Measurements from ENCODE around the gene STON1.
"Not testable (repeated sequence)": the region's sequence is repeated elsewhere in the genome, so short reads cannot be mapped to it uniquely, and the experiment has no call there.

Gene STON1

DNA sequence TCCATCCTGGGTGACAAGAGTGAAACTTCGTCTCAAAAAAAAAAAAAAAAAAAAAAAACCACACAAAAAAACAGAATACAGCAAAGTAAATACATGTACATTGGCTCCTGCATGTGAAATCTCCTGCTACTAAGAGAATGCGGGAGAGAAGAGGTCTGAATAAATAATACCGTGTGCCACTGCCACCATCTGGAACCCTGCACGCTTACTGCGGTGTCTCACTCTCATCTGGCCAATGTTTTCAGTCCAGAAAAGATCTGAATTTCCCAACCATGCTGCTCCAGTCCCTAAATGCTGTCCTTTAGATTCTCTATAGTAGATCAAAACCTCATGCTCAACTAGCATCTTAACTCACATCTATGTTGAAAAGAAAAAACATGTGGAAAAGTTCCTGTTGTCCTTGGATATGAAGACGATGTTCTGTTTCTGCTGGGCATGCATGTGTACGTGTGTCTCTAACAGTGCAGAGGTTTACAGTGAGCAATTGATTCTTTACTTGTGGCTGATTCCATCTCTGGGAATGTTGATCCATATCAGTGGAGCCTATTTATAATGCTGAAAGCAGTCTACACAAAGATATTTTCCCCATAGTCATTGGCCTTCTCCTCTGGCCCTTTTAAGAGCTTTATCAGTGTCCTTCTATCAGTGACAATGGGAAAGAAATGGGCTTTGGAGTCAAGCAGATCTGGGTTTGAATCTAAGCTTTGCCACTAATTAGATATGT lies 11.9 kb downstream of the STON1 start:
- TF ChIP-seq CTCF (conservative IDR thresholded peaks at IDR 0.05): no peak
- TF ChIP-seq ZFX (IDR thresholded peaks at IDR 0.05): no peak
- no peak overlapping the region for H3K27ac ChIP-seq

DNA sequence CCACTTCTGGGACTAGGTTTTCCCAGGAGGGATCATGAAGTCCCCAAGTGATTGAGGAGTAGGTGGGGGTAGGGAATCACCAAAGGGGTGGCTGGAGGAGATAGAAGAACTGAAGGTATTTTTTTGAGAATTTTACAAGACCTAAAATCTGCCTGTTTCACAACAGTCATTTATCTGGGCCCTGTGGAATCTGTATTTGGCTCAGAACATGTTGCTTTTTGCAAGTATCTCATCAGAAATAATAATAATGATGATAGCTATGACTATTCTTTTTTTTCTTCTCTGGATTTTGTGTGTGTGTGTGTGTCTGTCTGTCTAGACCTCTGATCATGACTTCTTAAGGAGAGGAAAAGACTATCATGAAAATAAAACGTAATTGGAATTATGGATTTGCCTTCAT lies 13.9 kb downstream of the STON1 start:
- H3K27ac ChIP-seq: no peak overlapping the region
- TF ChIP-seq CTCF (conservative IDR thresholded peaks at IDR 0.05): no peak
- TF ChIP-seq ZFX (IDR thresholded peaks at IDR 0.05): no peak

DNA sequence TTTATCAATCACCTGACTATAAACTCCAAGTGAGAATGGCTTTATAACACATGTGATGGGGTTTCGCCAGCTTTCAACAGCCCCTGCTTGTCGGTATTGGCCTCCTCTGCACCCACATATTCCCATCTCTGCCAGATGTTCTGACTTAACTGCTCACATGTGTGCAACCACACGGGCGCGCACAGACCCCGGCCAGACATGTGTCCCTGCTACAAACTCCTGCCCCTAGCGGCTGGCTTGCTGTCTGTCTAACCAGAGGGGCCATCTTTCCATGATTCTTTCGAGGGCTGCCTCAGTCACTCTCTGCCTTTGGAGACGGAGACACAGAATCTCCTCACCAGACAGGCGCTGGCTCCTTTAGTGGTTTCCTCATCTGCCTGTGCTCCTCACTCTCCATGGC lies 15.3 kb downstream of the STON1 start:
- H3K27ac ChIP-seq: no peak overlapping the region
- TF ChIP-seq CTCF (conservative IDR thresholded peaks at IDR 0.05): no peak
- no peak for TF ChIP-seq ZFX (IDR thresholded peaks at IDR 0.05)

DNA sequence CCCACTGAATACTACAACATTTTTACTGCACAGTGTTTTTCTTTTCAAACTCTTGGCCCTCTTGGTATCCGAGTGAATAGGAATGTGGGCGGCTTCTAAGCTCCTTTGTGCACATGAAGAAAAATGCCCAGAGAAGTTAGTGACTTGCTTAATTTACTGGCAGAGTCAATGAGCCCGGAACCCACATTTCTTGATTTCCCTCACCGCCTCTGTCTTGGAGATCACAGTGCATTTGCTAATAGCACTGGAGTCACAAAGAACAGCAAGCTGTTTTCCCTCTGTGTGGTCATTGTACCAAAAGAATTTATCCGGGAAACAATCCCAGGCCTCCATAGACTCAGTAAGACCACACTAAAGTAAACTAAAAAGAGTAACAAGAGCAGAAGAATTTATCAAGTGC lies 18.9 kb downstream of the STON1 start:
- no peak overlapping the region for H3K27ac ChIP-seq
- TF ChIP-seq ZFX (IDR thresholded peaks at IDR 0.05) (no peak), CTCF (conservative IDR thresholded peaks at IDR 0.05) (no peak)

DNA sequence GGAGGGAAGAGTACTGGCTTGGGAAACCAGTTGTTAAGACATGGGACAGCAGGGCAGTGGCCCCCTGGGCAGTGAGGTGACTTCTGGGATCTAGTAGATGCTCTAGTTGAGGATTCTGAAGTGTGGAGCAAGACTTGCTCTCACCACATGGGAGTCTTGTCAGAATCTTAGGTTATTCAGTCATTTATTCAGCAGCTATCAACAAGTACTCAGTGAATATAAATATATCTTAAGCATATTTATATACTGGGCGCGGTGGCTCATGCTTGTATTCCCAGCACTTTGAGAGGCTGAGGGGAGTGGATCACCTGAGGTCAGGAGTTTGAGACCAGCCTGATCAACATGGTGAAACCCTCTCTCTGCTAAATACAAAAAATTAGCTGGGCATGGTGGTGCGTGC lies 20.0 kb downstream of the STON1 start:
- H3K27ac ChIP-seq: no peak overlapping the region
- TF ChIP-seq ZFX (IDR thresholded peaks at IDR 0.05): no peak
- TF ChIP-seq CTCF (conservative IDR thresholded peaks at IDR 0.05): no peak

GRCh38 chr2:48551548-48551947 lies 21.6 kb downstream of the STON1 start:
- TF ChIP-seq ZFX (IDR thresholded peaks at IDR 0.05): no peak
- TF ChIP-seq CTCF (conservative IDR thresholded peaks at IDR 0.05): no peak
- no peak overlapping the region for H3K27ac ChIP-seq

DNA sequence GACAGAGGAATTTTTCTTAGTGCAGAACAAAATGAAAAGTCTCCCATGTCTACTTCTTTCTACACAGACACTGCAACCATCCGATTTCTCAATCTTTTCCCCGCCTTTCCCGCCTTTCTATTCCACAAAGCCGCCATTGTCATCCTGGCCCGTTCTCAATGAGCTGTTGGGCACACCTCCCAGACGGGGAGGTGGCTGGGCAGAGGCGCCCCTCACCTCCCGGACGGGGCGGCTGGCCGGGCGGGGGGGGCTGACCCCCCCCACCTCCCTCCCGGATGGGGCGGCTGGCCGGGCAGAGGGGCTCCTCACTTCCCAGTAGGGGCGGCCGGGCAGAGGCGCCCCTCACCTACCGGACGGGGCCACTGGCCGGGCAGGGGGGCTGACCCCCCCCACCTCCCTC lies 25.1 kb downstream of the STON1 start:
- H3K27ac ChIP-seq: not testable (repeated sequence)

DNA sequence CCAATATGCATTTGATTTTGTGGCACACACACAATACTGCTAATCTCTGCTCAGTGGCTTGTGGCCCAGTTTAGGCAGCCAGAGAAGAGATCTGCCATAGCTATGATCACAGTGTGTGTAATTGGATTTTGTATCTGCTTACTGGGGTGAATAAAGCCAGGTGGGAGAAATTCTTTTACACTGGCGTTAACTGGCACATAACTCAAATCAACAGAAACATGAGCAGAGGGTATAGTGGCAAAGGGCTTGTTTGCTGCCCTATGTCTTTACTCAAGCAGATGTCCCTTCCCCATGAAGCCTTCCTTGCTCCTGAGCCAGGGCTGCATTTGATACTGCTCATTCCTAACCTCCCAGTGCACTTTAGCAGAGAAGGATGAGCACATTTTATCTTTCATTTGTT lies 28.5 kb downstream of the STON1 start:
- TF ChIP-seq ZFX (IDR thresholded peaks at IDR 0.05) (no peak), CTCF (conservative IDR thresholded peaks at IDR 0.05) (no peak)
- no peak overlapping the region for H3K27ac ChIP-seq
